NCI-H510A treated with DMSO at 0.1 percent for 48 hours (cell line): ENCODE measurements around the gene GCC1.

Experiments used
- DNase-seq: peaks from one replicate; lab custom pipeline; 2025; lab: John Stamatoyannopoulos, UW

The GCC1 gene

GRCh38 chr7:127536741-127537140 lies 48.7 kb downstream of the GCC1 start:
- no peak for DNase-seq

- DNase-seq: no peak
Observed at GRCh38 chr7:127536394-127536691, 49.1 kb downstream of the GCC1 start.

GRCh38 chr7:127535546-127536393 lies 49.6 kb downstream of the GCC1 start:
- DNase-seq: no peak

- no peak for DNase-seq
Observed at GRCh38 chr7:127534636-127535035, 50.8 kb downstream of the GCC1 start.

- DNase-seq: no peak
Observed at GRCh38 chr7:127532736-127533135, 52.7 kb downstream of the GCC1 start.

- no peak for DNase-seq
Observed at GRCh38 chr7:127532151-127532550, 53.2 kb downstream of the GCC1 start.
